Measurements from ENCODE around the gene PRKCE.

DNA sequence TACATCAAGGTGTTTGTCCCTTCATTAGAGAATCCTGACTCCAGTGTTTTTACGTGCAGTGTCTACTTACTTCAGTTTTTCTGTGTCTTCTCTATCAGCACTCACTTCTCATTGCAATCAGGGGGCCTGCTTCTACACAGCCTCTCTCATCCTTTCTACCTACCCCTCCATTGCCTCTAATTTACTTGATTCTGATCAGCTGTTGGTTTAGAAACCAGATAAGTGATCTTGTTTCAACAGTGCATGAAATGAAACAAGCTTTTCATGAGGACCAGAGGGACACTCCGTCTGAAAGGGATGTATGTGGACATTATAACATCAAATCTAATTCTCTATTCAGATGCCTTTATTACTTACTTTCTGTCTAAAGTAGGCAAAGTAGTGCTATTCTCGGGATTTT is 136.9 kb downstream of the PRKCE start:
- TF ChIP-seq GATA2 (IDR thresholded peaks at IDR 0.05; ENCODE audit: low read depth, low read length) (peak; percentile 69), GATA3 (IDR thresholded peaks at IDR 0.05; ENCODE audit: low read depth, low read length) (no peak; the same call in 1 of the 2 replicates)
